Liver (tissue), 3 donors: Measurements from ENCODE around the gene RNLS.

Source experiments
- CTCF ChIP-seq: fragments of 150-350 bp; IDR thresholded peaks from 2 replicates; pipeline ENCODE4 v1.5.1; 2017; ENCODE audit warnings: improper control_type of control experiment, low read depth, low read length; ENCODE audit not compliant: missing input control
- EGR1 ChIP-seq, 2 donors: IDR thresholded peaks; 2 replicates each; pipeline ENCODE4 v1.6.1; 2016 to 2018; ENCODE audit warnings: antibody characterized with exemption in 2 of 2, low read depth in 2 of 2
- GABPA ChIP-seq, 2 donors: IDR thresholded peaks in 1 of 2; conservative IDR thresholded peaks in 1 of 2; 2 replicates each; pipeline ENCODE4 v1.6.1; 2016; ENCODE audit warnings: antibody characterized with exemption in 2 of 2, mild to moderate bottlenecking in 1 of 2, moderate library complexity in 1 of 2
- HNF4G ChIP-seq: IDR thresholded peaks from 2 replicates; pipeline ENCODE4 v1.6.1; 2016; ENCODE audit warnings: antibody characterized with exemption
- JUND ChIP-seq, 2 donors: IDR thresholded peaks; 2 replicates each; pipeline ENCODE4 v1.6.1; 2016; ENCODE audit warnings: antibody characterized with exemption in 2 of 2
- RXRA ChIP-seq, 2 donors: IDR thresholded peaks; 2 replicates each; pipeline ENCODE4 v1.6.1; 2017 to 2018; ENCODE audit warnings: antibody characterized with exemption in 2 of 2, mild to moderate bottlenecking in 1 of 2
- SP1 ChIP-seq: IDR thresholded peaks from 2 replicates; pipeline ENCODE4 v1.6.1; 2018; ENCODE audit warnings: antibody characterized with exemption, mild to moderate bottlenecking
- TAF1 ChIP-seq: conservative IDR thresholded peaks from 2 replicates; pipeline ENCODE4 v1.6.1; 2016; ENCODE audit warnings: antibody characterized with exemption, mild to moderate bottlenecking
- YY1 ChIP-seq: IDR thresholded peaks from 2 replicates; pipeline ENCODE4 v1.6.1; 2016; ENCODE audit warnings: antibody characterized with exemption, mild to moderate bottlenecking
- ZBTB33 ChIP-seq: IDR thresholded peaks from 2 replicates; pipeline ENCODE4 v1.6.1; 2016; ENCODE audit warnings: antibody characterized with exemption
- TF ChIP-seq, protein P1 (sequence below): IDR thresholded peaks from 2 replicates; pipeline ENCODE4 v1.6.1; 2016; ENCODE audit warnings: antibody characterized with exemption, mild to moderate bottlenecking
- TF ChIP-seq, protein P2 (sequence below): IDR thresholded peaks from 2 replicates; pipeline ENCODE4 v1.6.1; 2016; ENCODE audit warnings: antibody characterized with exemption
- donor health status: healthy.
- donor health status: healthy.

- TF ChIP-seq RXRA (IDR thresholded peaks at IDR 0.05): peak; percentile 68 to 80
- no peak for TF ChIP-seq EGR1 (IDR thresholded peaks at IDR 0.05; ENCODE audit: low read depth in 2 of 2)
- no peak for TF ChIP-seq CTCF
- peak; percentile 70 for TF ChIP-seq YY1
- TF ChIP-seq, protein P1, sequence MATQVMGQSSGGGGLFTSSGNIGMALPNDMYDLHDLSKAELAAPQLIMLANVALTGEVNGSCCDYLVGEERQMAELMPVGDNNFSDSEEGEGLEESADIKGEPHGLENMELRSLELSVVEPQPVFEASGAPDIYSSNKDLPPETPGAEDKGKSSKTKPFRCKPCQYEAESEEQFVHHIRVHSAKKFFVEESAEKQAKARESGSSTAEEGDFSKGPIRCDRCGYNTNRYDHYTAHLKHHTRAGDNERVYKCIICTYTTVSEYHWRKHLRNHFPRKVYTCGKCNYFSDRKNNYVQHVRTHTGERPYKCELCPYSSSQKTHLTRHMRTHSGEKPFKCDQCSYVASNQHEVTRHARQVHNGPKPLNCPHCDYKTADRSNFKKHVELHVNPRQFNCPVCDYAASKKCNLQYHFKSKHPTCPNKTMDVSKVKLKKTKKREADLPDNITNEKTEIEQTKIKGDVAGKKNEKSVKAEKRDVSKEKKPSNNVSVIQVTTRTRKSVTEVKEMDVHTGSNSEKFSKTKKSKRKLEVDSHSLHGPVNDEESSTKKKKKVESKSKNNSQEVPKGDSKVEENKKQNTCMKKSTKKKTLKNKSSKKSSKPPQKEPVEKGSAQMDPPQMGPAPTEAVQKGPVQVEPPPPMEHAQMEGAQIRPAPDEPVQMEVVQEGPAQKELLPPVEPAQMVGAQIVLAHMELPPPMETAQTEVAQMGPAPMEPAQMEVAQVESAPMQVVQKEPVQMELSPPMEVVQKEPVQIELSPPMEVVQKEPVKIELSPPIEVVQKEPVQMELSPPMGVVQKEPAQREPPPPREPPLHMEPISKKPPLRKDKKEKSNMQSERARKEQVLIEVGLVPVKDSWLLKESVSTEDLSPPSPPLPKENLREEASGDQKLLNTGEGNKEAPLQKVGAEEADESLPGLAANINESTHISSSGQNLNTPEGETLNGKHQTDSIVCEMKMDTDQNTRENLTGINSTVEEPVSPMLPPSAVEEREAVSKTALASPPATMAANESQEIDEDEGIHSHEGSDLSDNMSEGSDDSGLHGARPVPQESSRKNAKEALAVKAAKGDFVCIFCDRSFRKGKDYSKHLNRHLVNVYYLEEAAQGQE: peak; percentile 20
- peak; percentile 39 to 55 for TF ChIP-seq JUND (IDR thresholded peaks at IDR 0.05)
- TF ChIP-seq, protein P2, sequence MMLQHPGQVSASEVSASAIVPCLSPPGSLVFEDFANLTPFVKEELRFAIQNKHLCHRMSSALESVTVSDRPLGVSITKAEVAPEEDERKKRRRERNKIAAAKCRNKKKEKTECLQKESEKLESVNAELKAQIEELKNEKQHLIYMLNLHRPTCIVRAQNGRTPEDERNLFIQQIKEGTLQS: no peak
- no peak for TF ChIP-seq SP1
- peak; percentile 19 for TF ChIP-seq HNF4G
- TF ChIP-seq GABPA (IDR thresholded peaks at IDR 0.05 in 1 of 2, conservative IDR thresholded peaks at IDR 0.05 in 1 of 2): no peak
- no peak for TF ChIP-seq ZBTB33
- TF ChIP-seq TAF1: no peak
Measured at GRCh38 chr10:88489107-88489506, 94.0 kb downstream of the RNLS start.
